Measurements from ENCODE around the gene SEC23B. TPM values are rescaled to one million over a fixed set of nuclear protein-coding genes. Genes with fewer than 3 reads are reported as not detected.

Gene SEC23B
- polyA plus RNA-seq (2013, experiment 1 of 4), result 50.3 TPM
- 50.9 TPM for polyA plus RNA-seq (2013, experiment 2 of 4)
- polyA plus RNA-seq (2013, experiment 3 of 4), result 36.2 TPM
- polyA plus RNA-seq (2013, experiment 4 of 4), result 42.5 TPM

DNA sequence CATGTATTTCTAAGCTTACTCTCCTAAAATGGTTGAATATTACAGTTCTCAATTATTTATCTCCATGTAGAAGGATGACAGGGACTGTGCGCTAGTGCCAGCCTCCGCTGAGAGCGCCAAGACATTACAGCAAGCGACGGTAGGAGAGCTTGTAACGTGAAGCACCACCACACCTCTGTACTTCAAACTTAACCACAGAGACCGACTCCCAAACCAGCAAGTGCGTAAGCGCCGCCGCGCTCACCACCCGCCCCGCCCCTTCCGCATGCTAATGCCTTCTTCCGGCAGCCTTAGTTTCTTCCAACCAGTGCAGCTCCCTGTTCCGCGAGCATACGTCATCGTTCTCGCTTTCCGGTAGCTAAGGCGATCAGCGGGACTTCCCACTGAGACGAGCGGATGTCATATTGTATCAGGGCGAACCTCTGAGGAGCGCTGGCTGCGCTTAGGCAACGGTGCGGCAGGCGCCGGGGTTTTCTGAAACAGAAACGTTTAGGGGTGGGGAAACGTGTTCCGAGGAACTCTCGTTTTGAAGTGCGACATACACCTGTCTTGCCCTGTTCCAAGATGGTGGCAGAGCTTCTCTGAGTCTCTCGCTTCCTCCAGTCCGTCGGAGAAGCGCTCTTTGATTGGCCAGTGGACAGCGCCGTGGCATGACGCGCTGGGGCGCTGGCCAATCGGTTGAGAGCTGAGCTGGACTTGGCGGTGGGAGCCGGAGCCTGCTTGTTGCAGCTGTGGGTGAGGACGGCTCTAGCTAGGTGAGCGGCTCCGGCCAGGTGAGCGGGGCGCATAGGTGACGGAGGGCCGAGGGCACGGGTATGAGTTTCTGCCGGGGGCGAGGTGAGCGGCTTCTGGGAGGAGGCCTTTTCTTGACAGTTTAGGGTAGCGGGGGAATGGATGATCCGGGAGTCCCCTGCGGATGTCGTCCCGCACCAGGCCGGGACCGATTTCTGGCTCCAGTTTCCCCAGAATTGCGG lies at the start of gene SEC23B:
SEC23B (plus strand) TSS at position 723 of the 974 bp plus-strand sequence. CDS start 2,896 bp downstream, outside the sequence.
- peak within 1 kb of the TSS; percentile 99 for H3K27ac ChIP-seq (ENCODE audit: insufficient read depth, low read depth, low read length, poor library complexity, severe bottlenecking)
- H3K27me3 ChIP-seq (ENCODE audit: control insufficient read depth, insufficient read depth, low read length, poor library complexity, severe bottlenecking), result no peaks in the 10 kb centered on the region
- 0% methylated on average over 68 of the region's 69 CpGs for WGBS, 2 experiments
- peaks cover 6% of the 10 kb centered on the region for H3K36me3 ChIP-seq (ENCODE audit: control insufficient read depth, insufficient read depth, low read length)
- H3K4me3 ChIP-seq (ENCODE audit: insufficient read depth, low read depth, low read length), result peak within 1 kb of the TSS; percentile 99
- H3K9me3 ChIP-seq (ENCODE audit: control insufficient read depth, low read length), result no peaks in the 10 kb centered on the region
- peaks cover 9% of the 10 kb centered on the region for H3K4me1 ChIP-seq (ENCODE audit: control insufficient read depth, insufficient read depth, low read length)

DNA sequence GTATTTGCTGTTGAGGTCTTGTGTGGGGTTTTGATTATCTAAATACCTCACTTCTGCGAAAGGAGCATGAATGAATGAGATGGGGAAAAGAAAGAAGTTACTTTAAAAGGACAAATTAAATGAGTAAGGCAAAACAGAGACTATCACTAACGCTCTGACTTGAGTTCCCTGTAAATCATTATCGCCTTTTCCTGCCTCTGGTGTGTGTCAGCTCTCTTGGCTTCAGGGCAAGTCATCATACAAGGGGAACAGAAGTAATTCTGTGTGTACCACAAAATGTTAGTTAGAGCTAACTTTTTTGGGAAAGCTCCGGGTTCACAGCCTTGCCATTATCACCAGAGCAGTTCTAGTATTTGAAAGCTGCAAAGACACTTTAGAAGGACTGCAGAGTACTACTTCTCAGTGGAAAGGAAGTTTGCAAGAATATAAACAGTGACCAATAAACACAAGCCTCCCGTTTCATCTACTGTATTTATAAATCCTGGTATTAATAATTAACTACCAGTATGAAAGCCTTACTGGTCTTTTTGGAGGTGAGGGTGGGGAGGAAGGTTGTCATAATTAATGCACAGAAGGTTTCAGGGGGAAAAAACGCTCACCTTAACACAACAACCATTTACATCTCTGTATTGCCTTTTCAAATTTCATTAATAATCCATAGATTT lies 42.1 kb upstream of the SEC23B start:
- Histone ChIP-seq H3K9me3 (ENCODE audit: control insufficient read depth, low read length) (no peaks in the 10 kb centered on the region), H3K36me3 (ENCODE audit: control insufficient read depth, insufficient read depth, low read length) (peaks cover 2% of the 10 kb centered on the region), H3K27ac (ENCODE audit: insufficient read depth, low read depth, low read length, poor library complexity, severe bottlenecking) (no peak overlapping the region), H3K4me3 (ENCODE audit: insufficient read depth, low read depth, low read length) (peak overlapping the region; percentile 100), H3K27me3 (ENCODE audit: control insufficient read depth, insufficient read depth, low read length, poor library complexity, severe bottlenecking) (no peaks in the 10 kb centered on the region), H3K4me1 (ENCODE audit: control insufficient read depth, insufficient read depth, low read length) (peaks cover 4% of the 10 kb centered on the region)
- WGBS, 2 experiments, result 91 to 92% methylated on average over 5 of the region's 6 CpGs

DNA sequence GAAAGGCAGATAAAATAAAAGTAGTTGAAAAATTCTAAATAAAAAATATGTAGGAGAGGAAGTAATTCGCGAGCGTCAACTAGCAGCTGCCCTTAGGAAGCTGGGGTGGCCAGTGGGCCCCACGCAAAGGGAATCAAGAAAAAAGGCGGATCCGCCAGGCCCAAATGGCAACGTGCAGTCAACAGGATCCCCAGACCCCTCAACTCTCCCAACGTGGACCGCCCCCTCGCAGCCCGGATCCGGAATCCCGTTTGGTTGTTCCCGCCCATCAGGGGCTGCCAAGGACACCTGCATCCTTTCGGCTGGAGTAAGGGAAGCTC lies 41.2 kb upstream of the SEC23B start:
- Histone ChIP-seq H3K4me3 (ENCODE audit: insufficient read depth, low read depth, low read length) (peak overlapping the region; percentile 100), H3K27ac (ENCODE audit: insufficient read depth, low read depth, low read length, poor library complexity, severe bottlenecking) (peak overlapping the region; percentile 100), H3K36me3 (ENCODE audit: control insufficient read depth, insufficient read depth, low read length) (peaks cover 4% of the 10 kb centered on the region), H3K4me1 (ENCODE audit: control insufficient read depth, insufficient read depth, low read length) (peaks cover 4% of the 10 kb centered on the region), H3K27me3 (ENCODE audit: control insufficient read depth, insufficient read depth, low read length, poor library complexity, severe bottlenecking) (no peaks in the 10 kb centered on the region), H3K9me3 (ENCODE audit: control insufficient read depth, low read length) (no peaks in the 10 kb centered on the region)
- 0% methylated on average over 15 of the region's 15 CpGs for WGBS, 2 experiments

- Histone ChIP-seq H3K27me3 (ENCODE audit: control insufficient read depth, insufficient read depth, low read length, poor library complexity, severe bottlenecking) (no peaks in the 10 kb centered on the region), H3K36me3 (ENCODE audit: control insufficient read depth, insufficient read depth, low read length) (peaks cover 4% of the 10 kb centered on the region), H3K4me1 (ENCODE audit: control insufficient read depth, insufficient read depth, low read length) (peaks cover 4% of the 10 kb centered on the region), H3K9me3 (ENCODE audit: control insufficient read depth, low read length) (no peaks in the 10 kb centered on the region), H3K27ac (ENCODE audit: insufficient read depth, low read depth, low read length, poor library complexity, severe bottlenecking) (peak within 1 kb of the TSS; percentile 100), H3K4me3 (ENCODE audit: insufficient read depth, low read depth, low read length) (peak within 1 kb of the TSS; percentile 100)
- 0% methylated on average over 57 of the region's 57 CpGs for WGBS, 2 experiments
Observed at GRCh38 chr20:18466894-18467730, 40.6 kb upstream of the SEC23B start, which contains the start of the genes DZANK1 and POLR3F. Gene DZANK1 (minus strand): TSS chr20:18467030. CDS start chr20:18465358, 1,672 bp downstream. Gene POLR3F (plus strand): TSS chr20:18467390. CDS start chr20:18467507, 117 bp downstream.

- H3K9me3 ChIP-seq (ENCODE audit: control insufficient read depth, low read length), result no peaks in the 10 kb centered on the region
- H3K27ac ChIP-seq (ENCODE audit: insufficient read depth, low read depth, low read length, poor library complexity, severe bottlenecking), result no peak overlapping the region
- 80 to 100% methylated on average over 1 of the region's 1 CpG for WGBS, 2 experiments
- H3K36me3 ChIP-seq (ENCODE audit: control insufficient read depth, insufficient read depth, low read length), result peaks cover 21% of the 10 kb centered on the region
- no peak overlapping the region for H3K4me3 ChIP-seq (ENCODE audit: insufficient read depth, low read depth, low read length)
- no peaks in the 10 kb centered on the region for H3K27me3 ChIP-seq (ENCODE audit: control insufficient read depth, insufficient read depth, low read length, poor library complexity, severe bottlenecking)
- no peaks in the 10 kb centered on the region for H3K4me1 ChIP-seq (ENCODE audit: control insufficient read depth, insufficient read depth, low read length)
Observed at GRCh38 chr20:18477218-18477617, 30.5 kb upstream of the SEC23B start.

GRCh38 chr20:18477821-18478220 lies 29.9 kb upstream of the SEC23B start:
- Histone ChIP-seq H3K4me3 (ENCODE audit: insufficient read depth, low read depth, low read length) (no peak overlapping the region), H3K9me3 (ENCODE audit: control insufficient read depth, low read length) (no peaks in the 10 kb centered on the region), H3K27me3 (ENCODE audit: control insufficient read depth, insufficient read depth, low read length, poor library complexity, severe bottlenecking) (no peaks in the 10 kb centered on the region), H3K36me3 (ENCODE audit: control insufficient read depth, insufficient read depth, low read length) (peaks cover 21% of the 10 kb centered on the region), H3K27ac (ENCODE audit: insufficient read depth, low read depth, low read length, poor library complexity, severe bottlenecking) (no peak overlapping the region), H3K4me1 (ENCODE audit: control insufficient read depth, insufficient read depth, low read length) (no peaks in the 10 kb centered on the region)
- WGBS, 2 experiments, result 92 to 95% methylated on average over 1 of the region's 1 CpG

GRCh38 chr20:18481596-18481995 lies 26.1 kb upstream of the SEC23B start:
- 96 to 97% methylated on average over 4 of the region's 4 CpGs for WGBS, 2 experiments
- Histone ChIP-seq H3K9me3 (ENCODE audit: control insufficient read depth, low read length) (no peaks in the 10 kb centered on the region), H3K36me3 (ENCODE audit: control insufficient read depth, insufficient read depth, low read length) (peaks cover 27% of the 10 kb centered on the region)

DNA sequence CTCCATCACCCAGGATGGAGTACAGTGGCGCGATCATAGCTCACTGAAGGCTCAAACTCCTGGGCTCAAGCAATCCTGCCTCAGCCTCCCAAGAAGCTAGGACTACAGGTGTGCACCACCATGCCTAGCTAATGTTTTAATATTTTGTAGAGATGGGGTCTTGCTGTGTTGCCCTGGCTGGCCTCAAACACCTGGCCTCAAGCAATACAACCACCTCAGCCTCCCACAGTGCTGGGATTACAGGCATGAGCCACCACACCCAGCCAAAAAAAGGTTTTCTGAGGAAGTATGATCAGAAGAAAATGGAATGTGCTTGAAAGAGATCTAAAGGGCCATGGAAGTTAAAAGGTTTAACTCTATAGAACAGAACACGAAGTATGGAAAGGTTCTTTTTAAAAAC lies 19.4 kb upstream of the SEC23B start:
- Histone ChIP-seq H3K4me1 (ENCODE audit: control insufficient read depth, insufficient read depth, low read length) (no peaks in the 10 kb centered on the region), H3K36me3 (ENCODE audit: control insufficient read depth, insufficient read depth, low read length) (peaks cover 15% of the 10 kb centered on the region), H3K27ac (ENCODE audit: insufficient read depth, low read depth, low read length, poor library complexity, severe bottlenecking) (no peak overlapping the region), H3K27me3 (ENCODE audit: control insufficient read depth, insufficient read depth, low read length, poor library complexity, severe bottlenecking) (no peaks in the 10 kb centered on the region), H3K9me3 (ENCODE audit: control insufficient read depth, low read length) (no peaks in the 10 kb centered on the region), H3K4me3 (ENCODE audit: insufficient read depth, low read depth, low read length) (no peak overlapping the region)
- WGBS, 2 experiments, result 96 to 97% methylated on average over 3 of the region's 3 CpGs

More at GRCh38 chr20:18481596-18481995, 26.1 kb upstream of the SEC23B start:
- no peaks in the 10 kb centered on the region for H3K27me3 ChIP-seq (ENCODE audit: control insufficient read depth, insufficient read depth, low read length, poor library complexity, severe bottlenecking)
- no peaks in the 10 kb centered on the region for H3K4me1 ChIP-seq (ENCODE audit: control insufficient read depth, insufficient read depth, low read length)
- H3K4me3 ChIP-seq (ENCODE audit: insufficient read depth, low read depth, low read length), result no peak overlapping the region
- H3K27ac ChIP-seq (ENCODE audit: insufficient read depth, low read depth, low read length, poor library complexity, severe bottlenecking), result no peak overlapping the region

- Histone ChIP-seq H3K9me3 (ENCODE audit: control insufficient read depth, low read length) (no peaks in the 10 kb centered on the region), H3K4me3 (ENCODE audit: insufficient read depth, low read depth, low read length) (peak overlapping the region; percentile 89), H3K27me3 (ENCODE audit: control insufficient read depth, insufficient read depth, low read length, poor library complexity, severe bottlenecking) (no peaks in the 10 kb centered on the region), H3K27ac (ENCODE audit: insufficient read depth, low read depth, low read length, poor library complexity, severe bottlenecking) (no peak overlapping the region), H3K4me1 (ENCODE audit: control insufficient read depth, insufficient read depth, low read length) (peaks cover 9% of the 10 kb centered on the region), H3K36me3 (ENCODE audit: control insufficient read depth, insufficient read depth, low read length) (peaks cover 13% of the 10 kb centered on the region)
- WGBS, 2 experiments, result 53 to 55% methylated on average over 7 of the region's 7 CpGs
Observed at GRCh38 chr20:18496042-18496441, 11.7 kb upstream of the SEC23B start.

Measured in ectodermal cell (in vitro differentiated cells).